ENCODE results near the gene SERPINB2. TPM values are rescaled to one million over a fixed set of nuclear protein-coding genes. Genes with fewer than 3 reads are reported as not detected.

Gene SERPINB2
- total RNA-seq, 1 experiment from 2014 or later: 0.82 TPM

- Mint-ChIP-seq H3K36me3 (ENCODE audit: insufficient read depth, unreplicated experiment) (peaks cover 11% of the 10 kb centered on the region), H3K9me3 (ENCODE audit: unreplicated experiment) (no peaks in the 10 kb centered on the region), H3K4me1 (ENCODE audit: insufficient read depth, unreplicated experiment) (peaks cover 4% of the 10 kb centered on the region), H3K4me3 (ENCODE audit: unreplicated experiment) (no peak overlapping the region), H3K27me3 (ENCODE audit: insufficient read depth, unreplicated experiment) (no peaks in the 10 kb centered on the region), H3K27ac (ENCODE audit: low read depth, unreplicated experiment) (no peak overlapping the region)
- no peak for DNase-seq (ENCODE audit: unreplicated experiment)
- ChIA-PET POLR2A (interaction anchor here (1.1 to 1.2 kb wide), 2 partner anchors 11 to 25 kb away, joined by 3 to 4 read pairs; no protein-coding TSS in a partner anchor), CTCF (interaction anchor here (1.4 kb wide), 1 partner anchor 377 kb away, joined by 4 read pairs; no protein-coding TSS in a partner anchor)
- BruUV-seq (replicated peaks): no TSS peak
- intact Hi-C loops (cut with micrococcal nuclease): no loop called here
- TF ChIP-seq, protein P1, sequence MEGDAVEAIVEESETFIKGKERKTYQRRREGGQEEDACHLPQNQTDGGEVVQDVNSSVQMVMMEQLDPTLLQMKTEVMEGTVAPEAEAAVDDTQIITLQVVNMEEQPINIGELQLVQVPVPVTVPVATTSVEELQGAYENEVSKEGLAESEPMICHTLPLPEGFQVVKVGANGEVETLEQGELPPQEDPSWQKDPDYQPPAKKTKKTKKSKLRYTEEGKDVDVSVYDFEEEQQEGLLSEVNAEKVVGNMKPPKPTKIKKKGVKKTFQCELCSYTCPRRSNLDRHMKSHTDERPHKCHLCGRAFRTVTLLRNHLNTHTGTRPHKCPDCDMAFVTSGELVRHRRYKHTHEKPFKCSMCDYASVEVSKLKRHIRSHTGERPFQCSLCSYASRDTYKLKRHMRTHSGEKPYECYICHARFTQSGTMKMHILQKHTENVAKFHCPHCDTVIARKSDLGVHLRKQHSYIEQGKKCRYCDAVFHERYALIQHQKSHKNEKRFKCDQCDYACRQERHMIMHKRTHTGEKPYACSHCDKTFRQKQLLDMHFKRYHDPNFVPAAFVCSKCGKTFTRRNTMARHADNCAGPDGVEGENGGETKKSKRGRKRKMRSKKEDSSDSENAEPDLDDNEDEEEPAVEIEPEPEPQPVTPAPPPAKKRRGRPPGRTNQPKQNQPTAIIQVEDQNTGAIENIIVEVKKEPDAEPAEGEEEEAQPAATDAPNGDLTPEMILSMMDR (IDR thresholded peaks at IDR 0.05; ENCODE audit: unreplicated experiment): no peak
Observed at GRCh38 chr18:63895190-63895589, 7.7 kb downstream of the SERPINB2 start.

GRCh38 chr18:63897072-63897471, 9.6 kb downstream of the SERPINB2 start:
- intact Hi-C loops (cut with micrococcal nuclease): no loop called here
- no peak overlapping the region for H3K27ac Mint-ChIP-seq (ENCODE audit: low read depth, unreplicated experiment)
- TF ChIP-seq, protein P1 (IDR thresholded peaks at IDR 0.05; ENCODE audit: unreplicated experiment): no peak
- POLR2A ChIA-PET: interaction anchor here (0.7 kb wide), 1 partner anchor 56 kb away, joined by 3 read pairs; no protein-coding TSS in a partner anchor
- peaks cover 4% of the 10 kb centered on the region for H3K4me1 Mint-ChIP-seq (ENCODE audit: insufficient read depth, unreplicated experiment)
- peaks cover 6% of the 10 kb centered on the region for H3K36me3 Mint-ChIP-seq (ENCODE audit: insufficient read depth, unreplicated experiment)
- H3K4me3 Mint-ChIP-seq (ENCODE audit: unreplicated experiment): no peak overlapping the region
- H3K9me3 Mint-ChIP-seq (ENCODE audit: unreplicated experiment): no peaks in the 10 kb centered on the region
- CTCF ChIA-PET: interaction anchor here (2.9 kb wide), 1 partner anchor 40 kb away, joined by 13 read pairs; no protein-coding TSS in a partner anchor
- no peaks in the 10 kb centered on the region for H3K27me3 Mint-ChIP-seq (ENCODE audit: insufficient read depth, unreplicated experiment)
- no TSS peak for BruUV-seq (replicated peaks)
- DNase-seq (ENCODE audit: unreplicated experiment): peak; percentile 43

GRCh38 chr18:63899206-63899605, 11.7 kb downstream of the SERPINB2 start:
- intact Hi-C loops (cut with micrococcal nuclease): no loop called here
- Mint-ChIP-seq H3K4me1 (ENCODE audit: insufficient read depth, unreplicated experiment) (peaks cover 4% of the 10 kb centered on the region), H3K4me3 (ENCODE audit: unreplicated experiment) (no peak overlapping the region), H3K27ac (ENCODE audit: low read depth, unreplicated experiment) (no peak overlapping the region), H3K27me3 (ENCODE audit: insufficient read depth, unreplicated experiment) (no peaks in the 10 kb centered on the region), H3K9me3 (ENCODE audit: unreplicated experiment) (no peaks in the 10 kb centered on the region), H3K36me3 (ENCODE audit: insufficient read depth, unreplicated experiment) (peaks cover 6% of the 10 kb centered on the region)
- DNase-seq (ENCODE audit: unreplicated experiment): no peak
- no TSS peak for BruUV-seq (replicated peaks)
- ChIA-PET CTCF (interaction anchor here (2.9 kb wide), 1 partner anchor 38 kb away, joined by 13 read pairs; no protein-coding TSS in a partner anchor), POLR2A (interaction anchor here (0.6 kb wide), 1 partner anchor 32 kb away, joined by 3 read pairs; no protein-coding TSS in a partner anchor)
- TF ChIP-seq, protein P1 (IDR thresholded peaks at IDR 0.05; ENCODE audit: unreplicated experiment): no peak

- no peak overlapping the region for H3K4me3 Mint-ChIP-seq (ENCODE audit: unreplicated experiment)
- no peaks in the 10 kb centered on the region for H3K36me3 Mint-ChIP-seq (ENCODE audit: insufficient read depth, unreplicated experiment)
- ChIA-PET CTCF (interaction anchor here (0.5 to 2.8 kb wide), 3 partner anchors 32 to 323 kb away, joined by 4 to 14 read pairs (median 4); no protein-coding TSS in a partner anchor), POLR2A (no interaction called here)
- DNase-seq (ENCODE audit: unreplicated experiment): no peak
- no peaks in the 10 kb centered on the region for H3K4me1 Mint-ChIP-seq (ENCODE audit: insufficient read depth, unreplicated experiment)
- intact Hi-C loops (cut with micrococcal nuclease): no loop called here
- no peak overlapping the region for H3K27ac Mint-ChIP-seq (ENCODE audit: low read depth, unreplicated experiment)
- no peaks in the 10 kb centered on the region for H3K27me3 Mint-ChIP-seq (ENCODE audit: insufficient read depth, unreplicated experiment)
- TF ChIP-seq, protein P1 (IDR thresholded peaks at IDR 0.05; ENCODE audit: unreplicated experiment): no peak
- no TSS peak for BruUV-seq (replicated peaks)
- no peaks in the 10 kb centered on the region for H3K9me3 Mint-ChIP-seq (ENCODE audit: unreplicated experiment)
Observed at GRCh38 chr18:63903851-63904570, 16.5 kb downstream of the SERPINB2 start.

Data from MCF 10A (cell line).